Panc1 (cell line): Measurements from ENCODE around the gene ASPSCR1. TPM values are rescaled to one million over a fixed set of nuclear protein-coding genes. Genes with fewer than 3 reads are reported as not detected.

Experiments
- total RNA-seq: library from RNA; stranded (reverse); gene quantifications from one replicate; pipeline ENCODE4 v1.2.1, GENCODE V29; 2021; ENCODE audit not compliant: unreplicated experiment

The ASPSCR1 gene
- total RNA-seq, 1 experiment from 2014 or later = 64.7 TPM

Other genes starting within 250 kb of the ASPSCR1 start
- 1.6 TPM for gene GCGR, start 173.5 kb upstream of the ASPSCR1 start, total RNA-seq
- 115 TPM for gene MCRIP1, start 144.3 kb upstream of the ASPSCR1 start, total RNA-seq
- gene PPP1R27, start 142.6 kb upstream of the ASPSCR1 start, total RNA-seq = not detected
- gene P4HB, start 117.1 kb upstream of the ASPSCR1 start, total RNA-seq = 759 TPM
- gene ARHGDIA, start 106.3 kb upstream of the ASPSCR1 start, total RNA-seq = 420 TPM
- 253 TPM for gene ALYREF, start 86.0 kb upstream of the ASPSCR1 start, total RNA-seq
- 218 TPM for gene ANAPC11, start 85.9 kb upstream of the ASPSCR1 start, total RNA-seq
- 3.9 TPM for gene NPB, start 75.4 kb upstream of the ASPSCR1 start, total RNA-seq
- gene PCYT2, start 66.2 kb upstream of the ASPSCR1 start, total RNA-seq = 91.2 TPM
- gene SIRT7, start 59.5 kb upstream of the ASPSCR1 start, total RNA-seq = 82.5 TPM
- 57.0 TPM for gene MAFG, start 49.9 kb upstream of the ASPSCR1 start, total RNA-seq
- gene PYCR1, start 40.3 kb upstream of the ASPSCR1 start, total RNA-seq = 212 TPM
- not detected for gene MYADML2, start 30.4 kb upstream of the ASPSCR1 start, total RNA-seq
- 2.0 TPM for gene NOTUM, start 16.4 kb upstream of the ASPSCR1 start, total RNA-seq
- 187 TPM for gene CENPX, start 45.2 kb downstream of the ASPSCR1 start, total RNA-seq
- gene LRRC45, start 45.7 kb downstream of the ASPSCR1 start, total RNA-seq = 29.9 TPM
- 39.4 TPM for gene RAC3, start 54.0 kb downstream of the ASPSCR1 start, total RNA-seq
- gene DCXR, start 60.1 kb downstream of the ASPSCR1 start, total RNA-seq = 128 TPM
- 43.4 TPM for gene RFNG, start 74.2 kb downstream of the ASPSCR1 start, total RNA-seq
- gene GPS1, start 74.3 kb downstream of the ASPSCR1 start, total RNA-seq = 175 TPM
- 115 TPM for gene DUS1L, start 88.2 kb downstream of the ASPSCR1 start, total RNA-seq
- 956 TPM for gene FASN, start 120.6 kb downstream of the ASPSCR1 start, total RNA-seq
- gene CCDC57, start 235.2 kb downstream of the ASPSCR1 start, total RNA-seq = 63.6 TPM